SK-N-SH (cell line): Measurements from ENCODE around the gene CMTM1.

ENCODE experiments used
- FOXM1 ChIP-seq: IDR thresholded peaks from 2 replicates; pipeline ENCODE4 v1.4.0; 2012; ENCODE audit warnings: low read depth, mild to moderate bottlenecking
- GABPA ChIP-seq: IDR thresholded peaks from 2 replicates; pipeline ENCODE4 v1.4.0; 2012; ENCODE audit warnings: low read depth, mild to moderate bottlenecking
- MXI1 ChIP-seq: IDR thresholded peaks from 2 replicates; pipeline ENCODE4 v1.6.1; 2012; ENCODE audit warnings: mild to moderate bottlenecking, low read depth, low read length, improper control_type of control experiment
- NFIC ChIP-seq: IDR thresholded peaks from 2 replicates; pipeline ENCODE4 v1.4.0; 2012; ENCODE audit warnings: borderline replicate concordance
- POLR2AphosphoS5 ChIP-seq: IDR thresholded peaks from 2 replicates; pipeline ENCODE4 v1.6.1; 2012; ENCODE audit warnings: low read depth, low read length
- RFX5 ChIP-seq: IDR thresholded peaks from 2 replicates; pipeline ENCODE4 v1.6.1; 2012; ENCODE audit warnings: mild to moderate bottlenecking, improper control_type of control experiment, low read length
- RXRA ChIP-seq: IDR thresholded peaks from 2 replicates; pipeline ENCODE4 v1.4.0; 2012; ENCODE audit warnings: low read depth, mild to moderate bottlenecking, borderline replicate concordance
- TF ChIP-seq, protein P1 (sequence below): fragments of 200-600 bp; sonication (generic); IDR thresholded peaks from 2 replicates; pipeline ENCODE4 v1.6.1; 2017; ENCODE audit warnings: antibody characterized with exemption, mild to moderate bottlenecking, moderate library complexity
- TF ChIP-seq, protein P2 (sequence below): fragments of 150-350 bp; IDR thresholded peaks from 2 replicates; pipeline ENCODE4 v1.6.1; 2017; ENCODE audit warnings: antibody characterized with exemption, low read length, low read depth, borderline replicate concordance
- TF ChIP-seq, protein P3 (sequence below): IDR thresholded peaks from 2 replicates; pipeline ENCODE4 v1.6.1; 2012; ENCODE audit warnings: mild to moderate bottlenecking, low read depth, low read length, moderate library complexity

DNA sequence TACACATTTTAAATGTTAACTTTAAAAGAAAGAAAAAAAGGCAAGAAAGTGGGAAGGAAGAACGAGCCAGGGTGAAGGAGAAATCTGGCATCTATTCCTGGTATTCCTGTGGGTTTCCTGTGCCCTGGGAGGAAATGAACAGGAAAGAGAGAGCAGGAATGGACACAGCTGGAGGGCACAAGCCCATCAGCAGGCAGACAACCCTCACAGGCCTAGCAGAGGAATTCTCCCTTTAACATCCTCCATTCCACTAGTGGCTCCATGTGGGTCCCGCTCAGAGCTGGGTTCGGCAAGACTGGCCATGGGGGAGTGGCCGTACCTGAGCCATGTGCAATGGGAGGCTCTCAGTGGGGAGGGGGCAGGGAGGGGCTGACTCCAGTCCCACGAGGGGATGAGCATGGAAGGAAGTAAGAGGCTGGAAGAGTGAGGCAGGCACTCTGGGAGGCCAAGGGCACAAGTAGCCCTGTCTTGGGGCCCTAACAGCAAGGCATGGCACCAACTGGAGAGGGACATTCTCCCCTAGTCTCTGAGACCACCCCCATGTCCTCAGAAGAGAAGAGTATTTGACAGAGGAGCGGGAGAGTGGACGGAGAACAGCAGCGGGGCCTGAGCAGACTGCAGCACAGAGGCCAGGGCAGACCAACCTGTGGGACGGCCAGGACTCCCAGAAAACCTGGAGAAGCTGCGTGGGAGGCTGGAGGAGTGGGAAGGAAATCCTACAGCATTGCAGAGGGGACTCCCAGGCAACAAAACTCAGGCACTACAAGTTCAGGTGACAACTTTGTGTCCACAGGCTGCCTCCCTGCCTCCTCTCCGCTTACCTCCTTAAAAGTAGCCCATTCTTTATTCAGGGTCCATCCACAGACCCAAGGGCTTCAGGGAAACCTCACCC, 46.5 kb upstream of the CMTM1 start:
- TF ChIP-seq GABPA: no peak
- no peak for TF ChIP-seq FOXM1
- no peak for TF ChIP-seq NFIC
- TF ChIP-seq, protein P1, sequence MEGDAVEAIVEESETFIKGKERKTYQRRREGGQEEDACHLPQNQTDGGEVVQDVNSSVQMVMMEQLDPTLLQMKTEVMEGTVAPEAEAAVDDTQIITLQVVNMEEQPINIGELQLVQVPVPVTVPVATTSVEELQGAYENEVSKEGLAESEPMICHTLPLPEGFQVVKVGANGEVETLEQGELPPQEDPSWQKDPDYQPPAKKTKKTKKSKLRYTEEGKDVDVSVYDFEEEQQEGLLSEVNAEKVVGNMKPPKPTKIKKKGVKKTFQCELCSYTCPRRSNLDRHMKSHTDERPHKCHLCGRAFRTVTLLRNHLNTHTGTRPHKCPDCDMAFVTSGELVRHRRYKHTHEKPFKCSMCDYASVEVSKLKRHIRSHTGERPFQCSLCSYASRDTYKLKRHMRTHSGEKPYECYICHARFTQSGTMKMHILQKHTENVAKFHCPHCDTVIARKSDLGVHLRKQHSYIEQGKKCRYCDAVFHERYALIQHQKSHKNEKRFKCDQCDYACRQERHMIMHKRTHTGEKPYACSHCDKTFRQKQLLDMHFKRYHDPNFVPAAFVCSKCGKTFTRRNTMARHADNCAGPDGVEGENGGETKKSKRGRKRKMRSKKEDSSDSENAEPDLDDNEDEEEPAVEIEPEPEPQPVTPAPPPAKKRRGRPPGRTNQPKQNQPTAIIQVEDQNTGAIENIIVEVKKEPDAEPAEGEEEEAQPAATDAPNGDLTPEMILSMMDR: no peak
- no peak for TF ChIP-seq RXRA
- TF ChIP-seq POLR2AphosphoS5: no peak
- no peak for TF ChIP-seq RFX5
- TF ChIP-seq, protein P2, sequence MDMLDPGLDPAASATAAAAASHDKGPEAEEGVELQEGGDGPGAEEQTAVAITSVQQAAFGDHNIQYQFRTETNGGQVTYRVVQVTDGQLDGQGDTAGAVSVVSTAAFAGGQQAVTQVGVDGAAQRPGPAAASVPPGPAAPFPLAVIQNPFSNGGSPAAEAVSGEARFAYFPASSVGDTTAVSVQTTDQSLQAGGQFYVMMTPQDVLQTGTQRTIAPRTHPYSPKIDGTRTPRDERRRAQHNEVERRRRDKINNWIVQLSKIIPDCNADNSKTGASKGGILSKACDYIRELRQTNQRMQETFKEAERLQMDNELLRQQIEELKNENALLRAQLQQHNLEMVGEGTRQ: no peak
- no peak for TF ChIP-seq MXI1
- TF ChIP-seq, protein P3, sequence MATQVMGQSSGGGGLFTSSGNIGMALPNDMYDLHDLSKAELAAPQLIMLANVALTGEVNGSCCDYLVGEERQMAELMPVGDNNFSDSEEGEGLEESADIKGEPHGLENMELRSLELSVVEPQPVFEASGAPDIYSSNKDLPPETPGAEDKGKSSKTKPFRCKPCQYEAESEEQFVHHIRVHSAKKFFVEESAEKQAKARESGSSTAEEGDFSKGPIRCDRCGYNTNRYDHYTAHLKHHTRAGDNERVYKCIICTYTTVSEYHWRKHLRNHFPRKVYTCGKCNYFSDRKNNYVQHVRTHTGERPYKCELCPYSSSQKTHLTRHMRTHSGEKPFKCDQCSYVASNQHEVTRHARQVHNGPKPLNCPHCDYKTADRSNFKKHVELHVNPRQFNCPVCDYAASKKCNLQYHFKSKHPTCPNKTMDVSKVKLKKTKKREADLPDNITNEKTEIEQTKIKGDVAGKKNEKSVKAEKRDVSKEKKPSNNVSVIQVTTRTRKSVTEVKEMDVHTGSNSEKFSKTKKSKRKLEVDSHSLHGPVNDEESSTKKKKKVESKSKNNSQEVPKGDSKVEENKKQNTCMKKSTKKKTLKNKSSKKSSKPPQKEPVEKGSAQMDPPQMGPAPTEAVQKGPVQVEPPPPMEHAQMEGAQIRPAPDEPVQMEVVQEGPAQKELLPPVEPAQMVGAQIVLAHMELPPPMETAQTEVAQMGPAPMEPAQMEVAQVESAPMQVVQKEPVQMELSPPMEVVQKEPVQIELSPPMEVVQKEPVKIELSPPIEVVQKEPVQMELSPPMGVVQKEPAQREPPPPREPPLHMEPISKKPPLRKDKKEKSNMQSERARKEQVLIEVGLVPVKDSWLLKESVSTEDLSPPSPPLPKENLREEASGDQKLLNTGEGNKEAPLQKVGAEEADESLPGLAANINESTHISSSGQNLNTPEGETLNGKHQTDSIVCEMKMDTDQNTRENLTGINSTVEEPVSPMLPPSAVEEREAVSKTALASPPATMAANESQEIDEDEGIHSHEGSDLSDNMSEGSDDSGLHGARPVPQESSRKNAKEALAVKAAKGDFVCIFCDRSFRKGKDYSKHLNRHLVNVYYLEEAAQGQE: no peak
